Transverse colon (tissue), 4 donors: ENCODE data around the gene ASCL5.

Source experiments
- EP300 ChIP-seq: sonication (generic); formaldehyde crosslinking; IDR thresholded peaks from one replicate; pipeline ENCODE4 v1.6.1; 2017; ENCODE audit warnings: antibody characterized with exemption, low read depth
- POLR2A ChIP-seq: fragments of 450-650 bp; IDR thresholded peaks from one replicate; pipeline ENCODE4 v1.6.1; 2016; ENCODE audit warnings: antibody characterized with exemption, mild to moderate bottlenecking, moderate library complexity
- POLR2AphosphoS5 ChIP-seq, 3 donors: sonication (generic); formaldehyde crosslinking; IDR thresholded peaks; one replicate each; pipeline ENCODE4 v1.6.1; 2016; ENCODE audit warnings: antibody characterized with exemption in 3 of 3
- TF ChIP-seq, protein P1 (sequence below), 5 experiments: fragments of 200-600 bp in 3 of 5; fragments of 450-650 bp in 2 of 5; sonication (generic) in 3 of 5; IDR thresholded peaks; 1 replicate in 2 of 5; 2 replicates in 3 of 5; pipeline ENCODE4 v1.5.1; 2016 to 2017; ENCODE audit warnings: antibody characterized with exemption in 5 of 5, inconsistent platforms in 3 of 5, mild to moderate bottlenecking in 2 of 5, moderate library complexity in 1 of 5

DNA sequence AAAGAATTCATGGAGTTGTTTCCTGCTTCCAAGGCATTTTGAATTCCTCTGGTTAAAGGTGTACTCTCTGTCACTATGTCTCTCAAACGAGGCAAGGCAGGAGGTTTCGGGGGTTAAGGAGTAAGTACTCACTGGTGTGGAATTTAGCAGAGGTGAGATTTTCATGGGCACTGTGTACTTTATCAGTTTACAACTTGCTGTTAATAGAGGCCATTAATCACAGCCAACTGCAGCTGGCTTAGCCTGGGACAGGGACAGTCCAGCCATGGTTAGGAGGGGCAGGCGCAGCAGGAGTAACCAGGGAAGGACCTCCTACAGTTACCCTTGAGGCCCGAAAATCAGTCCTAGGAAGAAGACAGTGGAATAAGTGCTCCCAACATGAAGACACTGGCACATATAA, 45.3 kb upstream of the ASCL5 start:
- no peak for TF ChIP-seq POLR2A
- TF ChIP-seq, protein P1, sequence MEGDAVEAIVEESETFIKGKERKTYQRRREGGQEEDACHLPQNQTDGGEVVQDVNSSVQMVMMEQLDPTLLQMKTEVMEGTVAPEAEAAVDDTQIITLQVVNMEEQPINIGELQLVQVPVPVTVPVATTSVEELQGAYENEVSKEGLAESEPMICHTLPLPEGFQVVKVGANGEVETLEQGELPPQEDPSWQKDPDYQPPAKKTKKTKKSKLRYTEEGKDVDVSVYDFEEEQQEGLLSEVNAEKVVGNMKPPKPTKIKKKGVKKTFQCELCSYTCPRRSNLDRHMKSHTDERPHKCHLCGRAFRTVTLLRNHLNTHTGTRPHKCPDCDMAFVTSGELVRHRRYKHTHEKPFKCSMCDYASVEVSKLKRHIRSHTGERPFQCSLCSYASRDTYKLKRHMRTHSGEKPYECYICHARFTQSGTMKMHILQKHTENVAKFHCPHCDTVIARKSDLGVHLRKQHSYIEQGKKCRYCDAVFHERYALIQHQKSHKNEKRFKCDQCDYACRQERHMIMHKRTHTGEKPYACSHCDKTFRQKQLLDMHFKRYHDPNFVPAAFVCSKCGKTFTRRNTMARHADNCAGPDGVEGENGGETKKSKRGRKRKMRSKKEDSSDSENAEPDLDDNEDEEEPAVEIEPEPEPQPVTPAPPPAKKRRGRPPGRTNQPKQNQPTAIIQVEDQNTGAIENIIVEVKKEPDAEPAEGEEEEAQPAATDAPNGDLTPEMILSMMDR (IDR thresholded peaks at IDR 0.05), result no peak
- TF ChIP-seq EP300, result no peak
- no peak for TF ChIP-seq POLR2AphosphoS5 (IDR thresholded peaks at IDR 0.05)
